GM19351 (cell line): ENCODE results near the gene NABP1.
A peak's percentile ranks its signal among the peaks of the same experiment; 100 is the strongest.

Source experiments
- ATAC-seq: cut with Tn5 transposase; IDR thresholded peaks from one replicate; pipeline ENCODE4 v1.9.1; 2021; ENCODE audit warnings: mild to moderate bottlenecking, moderate library complexity; ENCODE audit not compliant: unreplicated experiment

The NABP1 gene

DNA sequence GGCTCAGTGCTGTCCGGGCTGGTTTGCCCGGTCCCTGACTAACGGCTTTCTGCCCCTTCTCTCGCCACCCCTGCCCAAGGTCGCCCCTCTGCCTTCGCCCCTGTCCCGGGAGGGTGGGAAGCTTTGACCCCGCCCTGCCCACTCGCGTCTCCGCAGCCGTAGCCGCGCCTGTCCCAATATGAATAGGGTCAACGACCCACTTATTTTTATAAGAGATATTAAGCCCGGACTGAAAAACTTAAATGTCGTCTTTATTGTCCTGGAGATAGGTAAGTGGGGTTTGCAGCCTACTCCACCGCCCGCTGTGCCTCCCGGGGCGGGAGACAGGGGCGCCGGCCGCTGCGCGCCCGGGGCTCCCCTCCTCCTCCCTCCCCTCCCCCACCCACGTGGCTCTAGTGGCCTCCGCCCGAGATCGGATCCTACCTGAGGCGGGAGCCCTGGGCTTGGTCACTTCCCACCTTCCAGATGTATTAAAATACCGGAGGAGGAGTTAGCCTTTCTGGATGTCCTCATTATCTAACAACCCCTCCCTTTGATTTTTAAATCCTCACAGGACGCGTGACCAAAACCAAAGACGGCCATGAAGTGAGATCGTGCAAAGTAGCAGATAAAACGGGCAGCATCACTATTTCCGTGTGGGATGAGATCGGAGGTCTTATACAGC lies 633 bp downstream of the NABP1 start:
- ATAC-seq, result peak; percentile 5

DNA sequence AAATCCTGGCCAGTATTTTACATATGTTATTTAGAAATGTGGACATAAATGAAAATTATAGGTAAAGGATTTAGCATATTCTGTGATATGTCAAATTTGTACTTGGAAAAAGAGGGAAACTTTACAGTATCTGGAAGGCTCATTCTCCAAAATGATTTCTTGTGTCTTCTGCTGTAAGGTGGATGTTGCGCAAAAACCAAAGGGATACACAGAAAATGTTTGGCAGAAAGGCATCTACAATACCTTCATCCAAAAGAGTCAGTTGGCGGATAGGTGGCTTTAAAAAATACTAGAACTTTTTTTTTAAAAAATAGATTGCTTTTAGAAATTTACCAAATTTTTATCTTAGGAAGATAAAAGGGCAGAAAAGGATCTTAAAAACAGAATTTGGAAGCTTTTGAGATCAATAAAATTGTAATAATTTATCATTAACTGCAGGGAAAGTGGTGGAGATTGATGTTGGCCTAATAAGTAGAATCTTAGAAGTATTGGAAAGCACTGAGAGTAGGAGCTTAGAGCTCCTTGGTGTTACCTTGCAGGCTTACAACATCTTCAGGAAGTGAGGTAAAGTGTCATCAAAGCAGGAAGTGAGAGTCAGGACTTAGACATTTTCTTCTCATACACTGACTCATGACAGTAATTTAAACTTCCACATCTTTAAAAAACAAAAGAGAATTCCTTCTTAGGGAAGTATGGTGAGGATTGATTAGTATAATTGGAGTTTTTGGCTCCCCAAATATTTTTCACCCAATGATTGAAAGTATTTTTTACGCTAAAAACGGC lies 2.1 kb downstream of the NABP1 start:
- peak; percentile 34 for ATAC-seq

- ATAC-seq, result no peak
These were observed 2.7 kb downstream of the NABP1 start for GRCh38 chr2:191680639-191681038.

DNA sequence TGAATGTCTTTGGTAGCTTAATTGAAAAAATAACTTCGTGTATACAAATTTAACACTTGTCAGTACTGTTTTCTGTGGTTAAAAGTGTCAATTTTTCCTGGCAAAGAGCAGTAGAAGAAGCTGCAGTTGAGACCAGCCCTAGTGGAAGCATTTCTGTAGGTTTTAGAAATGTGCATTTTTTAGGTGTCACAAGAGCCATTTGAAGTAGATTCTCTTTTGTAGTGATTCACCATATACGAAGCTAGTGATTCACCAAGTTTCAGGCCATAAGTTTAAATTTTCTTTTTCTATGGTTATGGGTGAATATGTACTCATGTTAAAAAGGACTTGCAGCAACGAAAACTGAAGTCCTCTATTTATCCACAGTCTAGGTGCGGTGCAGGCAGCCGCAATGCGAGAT lies 4.2 kb downstream of the NABP1 start:
- no peak for ATAC-seq

DNA sequence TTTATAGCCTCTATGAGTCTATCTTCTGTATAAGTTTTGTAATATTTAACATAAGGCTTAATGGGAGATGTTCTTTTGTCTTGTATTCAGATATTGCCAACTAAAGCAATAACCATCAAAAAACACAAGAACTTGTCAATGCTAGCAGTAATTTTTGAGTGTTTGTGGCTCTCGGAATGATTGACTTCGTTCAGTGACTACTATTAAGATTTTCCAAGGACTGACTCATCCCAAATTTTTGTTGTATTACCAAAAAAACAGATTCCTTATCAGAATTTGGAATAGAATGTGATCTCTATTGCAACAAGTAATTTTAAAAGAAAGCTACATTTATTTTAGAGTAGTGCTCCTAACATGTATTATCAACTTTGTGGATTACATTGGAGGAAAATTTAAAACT lies 8.1 kb downstream of the NABP1 start:
- ATAC-seq, result no peak

DNA sequence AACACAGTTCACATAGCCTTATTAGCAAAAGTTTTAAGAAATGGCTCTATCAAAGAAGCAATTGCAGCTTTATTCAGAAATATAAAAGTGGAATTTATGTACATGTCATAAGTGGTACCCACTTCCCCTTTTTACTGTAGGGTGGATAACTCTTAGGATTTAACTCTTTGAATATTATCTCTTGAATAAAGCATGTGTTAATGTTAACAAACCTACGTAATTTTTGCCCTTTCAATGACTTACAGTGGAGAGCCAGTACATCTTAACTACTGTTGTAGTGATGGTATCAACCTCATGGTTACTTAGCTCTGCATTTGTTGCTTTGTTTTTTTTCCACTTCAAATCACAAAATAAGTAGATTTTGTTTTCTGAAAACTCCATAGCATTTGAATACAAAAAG lies 8.8 kb downstream of the NABP1 start:
- no peak for ATAC-seq

- ATAC-seq, result no peak
These were observed 9.9 kb downstream of the NABP1 start for GRCh38 chr2:191687867-191688266.

DNA sequence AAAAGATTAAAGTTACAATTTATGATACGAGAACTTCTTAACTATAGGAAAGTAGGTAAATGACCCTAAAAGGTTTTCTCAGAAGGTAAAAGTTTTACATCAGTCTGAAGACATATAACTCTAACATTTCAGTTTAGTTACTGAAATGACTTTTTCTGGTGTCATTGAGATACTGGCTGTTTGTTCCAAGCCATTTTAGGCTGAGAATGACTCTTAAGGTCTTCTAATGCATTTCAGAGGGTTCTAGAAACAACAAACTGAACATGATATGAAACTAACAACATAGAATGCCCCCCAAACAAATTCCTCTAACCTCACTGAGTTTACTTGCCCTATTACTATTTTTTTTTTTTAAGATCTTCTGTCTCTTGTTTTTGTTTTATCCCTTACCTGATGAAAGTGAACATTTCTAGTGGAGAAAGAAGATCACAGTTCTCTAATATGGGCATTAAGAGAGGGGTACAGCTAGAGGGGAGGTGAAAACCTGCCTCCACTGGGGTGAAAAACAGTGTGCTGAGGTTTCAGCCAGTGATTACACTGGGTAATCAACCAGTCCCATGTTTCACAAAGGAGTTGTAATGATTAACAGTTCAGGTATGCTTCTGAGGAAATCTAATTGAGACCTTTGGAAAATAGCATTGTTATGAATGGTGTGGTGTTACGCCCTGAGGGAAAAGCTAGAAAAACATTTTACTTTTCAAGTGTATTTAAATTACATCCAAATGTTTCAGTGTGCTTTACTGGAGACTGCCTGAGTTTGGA lies 11.2 kb downstream of the NABP1 start:
- no peak for ATAC-seq

DNA sequence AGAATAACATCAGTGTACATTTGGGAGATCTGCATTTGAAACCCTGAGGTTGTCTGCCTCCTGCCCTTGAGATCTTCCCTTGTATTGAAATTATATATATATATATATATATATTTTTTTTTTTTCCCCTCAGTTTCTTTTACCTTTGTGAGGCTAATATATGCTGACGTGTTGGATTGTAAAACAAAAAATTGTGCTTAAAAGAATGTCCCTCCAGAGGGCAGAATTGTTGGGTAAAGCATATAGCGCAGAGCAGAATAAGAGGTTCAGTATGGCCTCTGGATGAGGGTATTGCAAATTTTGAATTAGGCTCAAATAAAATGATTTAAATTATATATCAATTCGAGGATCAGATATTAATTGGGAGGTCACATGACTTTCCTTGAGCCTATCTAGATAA lies 12.4 kb downstream of the NABP1 start:
- no peak for ATAC-seq

DNA sequence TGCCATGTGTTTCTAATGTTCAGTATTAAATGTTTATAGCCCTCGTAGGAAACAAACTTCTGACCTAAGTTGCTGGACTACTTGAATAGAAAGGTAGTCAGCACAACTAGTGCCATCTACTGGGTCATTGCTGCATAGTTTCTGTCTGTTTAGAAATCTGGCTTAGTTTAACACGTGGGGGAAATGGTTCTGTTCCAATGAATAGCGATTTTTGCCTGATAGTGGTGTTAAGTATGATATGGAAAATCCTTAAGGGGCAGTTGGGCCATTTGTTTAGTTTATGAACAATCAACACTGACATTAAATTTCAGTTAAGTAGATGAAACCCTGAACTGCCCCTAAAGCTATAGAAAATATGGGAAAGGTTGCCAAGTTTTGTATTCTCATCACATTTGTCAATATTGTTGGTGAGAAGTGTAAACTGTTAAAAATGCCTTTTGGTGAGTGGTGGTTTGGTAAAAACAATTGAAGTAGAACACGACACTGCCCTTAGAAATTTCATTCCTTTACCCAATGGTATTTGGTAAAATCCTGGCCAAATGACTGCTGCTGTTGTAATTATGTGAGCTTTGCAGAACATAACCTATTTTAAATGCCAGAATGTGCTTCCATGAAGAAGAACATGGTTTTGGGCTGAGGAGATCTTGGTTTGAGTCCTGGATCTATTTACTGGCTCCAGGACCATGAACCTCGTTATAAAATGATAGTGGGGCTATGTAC lies 13.2 kb downstream of the NABP1 start:
- peak; percentile 75 for ATAC-seq

GRCh38 chr2:191691898-191692297 lies 14.0 kb downstream of the NABP1 start:
- ATAC-seq, result no peak

DNA sequence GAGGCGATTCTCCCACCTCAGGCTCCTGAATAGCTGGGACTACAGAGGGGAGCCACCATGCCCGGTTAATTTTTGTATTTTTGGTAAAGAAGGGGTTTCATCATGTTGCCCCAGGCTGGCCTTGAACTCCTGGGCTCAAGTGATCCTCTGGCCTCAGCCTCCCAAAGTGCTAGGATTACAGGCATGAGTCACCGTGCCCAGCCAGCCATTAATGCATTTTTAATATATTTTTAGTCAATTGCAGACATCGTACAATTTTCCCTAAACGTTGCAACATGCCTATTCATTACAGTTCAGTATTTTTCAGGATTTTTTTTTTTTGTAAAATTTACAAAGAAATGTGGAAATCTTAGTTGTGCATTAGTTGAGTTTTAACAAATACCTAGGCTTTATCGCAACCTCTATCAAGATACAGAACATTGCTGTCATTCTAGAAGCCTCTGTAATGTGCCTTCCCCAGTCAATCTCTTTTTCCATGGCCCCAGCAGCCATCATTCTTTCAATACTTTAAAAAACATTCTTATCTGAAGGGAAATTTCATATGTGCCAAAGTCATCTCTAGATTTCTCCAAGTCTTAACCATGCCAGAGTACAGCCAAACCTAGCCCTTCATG lies 14.7 kb downstream of the NABP1 start:
- ATAC-seq, result no peak

- no peak for ATAC-seq
These were observed 15.2 kb downstream of the NABP1 start for GRCh38 chr2:191693166-191693565.

GRCh38 chr2:191693778-191694177 lies 15.8 kb downstream of the NABP1 start:
- ATAC-seq, result peak; percentile 33

DNA sequence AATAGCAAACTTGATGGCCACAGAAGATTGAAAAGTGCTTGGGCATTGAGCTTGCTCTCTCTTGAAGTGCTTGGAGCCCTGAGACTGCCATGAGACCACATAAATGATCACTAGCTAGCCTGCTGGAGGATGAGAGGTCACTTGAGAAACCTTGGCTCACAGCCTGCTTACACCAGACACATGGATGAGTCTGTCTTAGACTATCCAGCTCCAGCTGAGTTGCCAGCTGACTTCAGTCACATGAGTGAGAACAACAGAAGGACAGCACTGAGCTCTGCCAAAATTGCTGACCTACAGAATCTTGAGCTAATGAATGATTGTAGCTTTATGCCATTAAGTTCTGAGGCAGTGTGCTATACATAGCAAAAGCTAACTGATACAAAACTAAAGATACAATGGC lies 18.1 kb downstream of the NABP1 start:
- ATAC-seq, result no peak

- ATAC-seq, result no peak
These were observed 19.0 kb downstream of the NABP1 start for GRCh38 chr2:191696966-191697365.

GRCh38 chr2:191697870-191698269 lies 19.9 kb downstream of the NABP1 start:
- ATAC-seq, result no peak

DNA sequence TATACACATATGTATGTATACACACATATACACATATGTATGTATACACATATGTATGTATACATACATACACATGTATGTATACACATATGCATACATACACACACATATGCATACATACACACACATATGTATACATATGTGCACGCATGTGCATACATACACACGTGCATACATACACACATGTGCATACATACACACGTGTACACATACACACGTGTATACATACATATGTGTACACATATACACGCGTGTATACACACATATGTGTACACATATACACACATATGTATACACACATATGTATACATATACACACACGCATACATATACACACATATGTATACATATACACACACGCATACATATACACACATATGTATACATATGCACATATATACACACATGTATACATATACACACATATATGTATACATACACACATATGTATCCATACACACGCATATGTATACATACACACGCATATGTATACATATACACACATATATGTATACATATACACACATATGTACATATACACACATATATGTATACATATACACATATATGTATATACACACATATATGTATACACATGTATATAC lies 21.5 kb downstream of the NABP1 start:
- no peak for ATAC-seq

- no peak for ATAC-seq
These were observed 23.1 kb downstream of the NABP1 start for GRCh38 chr2:191701029-191701428.

- ATAC-seq, result no peak
These were observed 23.8 kb downstream of the NABP1 start for GRCh38 chr2:191701696-191702095.
